Coronary artery (tissue), 2 donors: Measurements from ENCODE around the gene SMCO3.

ENCODE experiments used
- DNase-seq: peaks from one replicate; pipeline ENCODE4 v3.0.0-alpha.2; 2017; ENCODE audit warnings: low spot score
- H3K27ac ChIP-seq, 2 donors: fragments of 200-600 bp; sonication (generic); one replicate each; pipeline ENCODE4 v1.5.1; 2016 to 2019
- H3K4me3 ChIP-seq: fragments of 200-600 bp; sonication (generic); 2 replicates; pipeline ENCODE4 v1.5.1; 2016; ENCODE audit warnings: mild to moderate bottlenecking, moderate library complexity
- CTCF ChIP-seq: fragments of 200-600 bp; sonication (generic); IDR thresholded peaks from one replicate; pipeline ENCODE4 v1.5.1; 2019; ENCODE audit warnings: antibody characterized with exemption

Gene SMCO3

GRCh38 chr12:14828892-14829291 lies 14.9 kb upstream of the SMCO3 start:
- no peak for DNase-seq
- Histone ChIP-seq H3K4me3 (no peak overlapping the region), H3K27ac (no peak overlapping the region)
- no peak for TF ChIP-seq CTCF

- DNase-seq = no peak
- Histone ChIP-seq H3K27ac (peak overlapping the region; percentile 32 to 42), H3K4me3 (no peak overlapping the region)
- no peak for TF ChIP-seq CTCF
Observed at GRCh38 chr12:14827043-14827442, 13.1 kb upstream of the SMCO3 start.

GRCh38 chr12:14826491-14826890 lies 12.5 kb upstream of the SMCO3 start:
- Histone ChIP-seq H3K27ac (peak overlapping the region; percentile 32 to 41), H3K4me3 (no peak overlapping the region)
- no peak for DNase-seq
- TF ChIP-seq CTCF = no peak

GRCh38 chr12:14825256-14825655 lies 11.3 kb upstream of the SMCO3 start:
- no peak for TF ChIP-seq CTCF
- H3K4me3 ChIP-seq = no peak overlapping the region
- no peak for DNase-seq
- H3K27ac ChIP-seq = no peak overlapping the region

GRCh38 chr12:14824012-14824634 lies 10.1 kb upstream of the SMCO3 start:
- no peak for DNase-seq
- no peak overlapping the region for H3K4me3 ChIP-seq
- no peak overlapping the region for H3K27ac ChIP-seq
- no peak for TF ChIP-seq CTCF

GRCh38 chr12:14811486-14811885 lies 2.5 kb downstream of the SMCO3 start:
- Histone ChIP-seq H3K4me3 (no peak overlapping the region), H3K27ac (no peak overlapping the region)
- DNase-seq = no peak
- no peak for TF ChIP-seq CTCF

- TF ChIP-seq CTCF = no peak
- no peak overlapping the region for H3K27ac ChIP-seq
- DNase-seq = no peak
- H3K4me3 ChIP-seq = no peak overlapping the region
Observed at GRCh38 chr12:14810953-14811483, 3.0 kb downstream of the SMCO3 start.
